ENCODE data around the gene S100A12. TPM values are rescaled to one million over a fixed set of nuclear protein-coding genes. Genes with fewer than 3 reads are reported as not detected.
"Not testable (repeated sequence)": the region's sequence is repeated elsewhere in the genome, so short reads cannot be mapped to it uniquely, and the experiment has no call there.

Gene S100A12
- total RNA-seq, 2 experiments from 2014 or later: not detected

DNA sequence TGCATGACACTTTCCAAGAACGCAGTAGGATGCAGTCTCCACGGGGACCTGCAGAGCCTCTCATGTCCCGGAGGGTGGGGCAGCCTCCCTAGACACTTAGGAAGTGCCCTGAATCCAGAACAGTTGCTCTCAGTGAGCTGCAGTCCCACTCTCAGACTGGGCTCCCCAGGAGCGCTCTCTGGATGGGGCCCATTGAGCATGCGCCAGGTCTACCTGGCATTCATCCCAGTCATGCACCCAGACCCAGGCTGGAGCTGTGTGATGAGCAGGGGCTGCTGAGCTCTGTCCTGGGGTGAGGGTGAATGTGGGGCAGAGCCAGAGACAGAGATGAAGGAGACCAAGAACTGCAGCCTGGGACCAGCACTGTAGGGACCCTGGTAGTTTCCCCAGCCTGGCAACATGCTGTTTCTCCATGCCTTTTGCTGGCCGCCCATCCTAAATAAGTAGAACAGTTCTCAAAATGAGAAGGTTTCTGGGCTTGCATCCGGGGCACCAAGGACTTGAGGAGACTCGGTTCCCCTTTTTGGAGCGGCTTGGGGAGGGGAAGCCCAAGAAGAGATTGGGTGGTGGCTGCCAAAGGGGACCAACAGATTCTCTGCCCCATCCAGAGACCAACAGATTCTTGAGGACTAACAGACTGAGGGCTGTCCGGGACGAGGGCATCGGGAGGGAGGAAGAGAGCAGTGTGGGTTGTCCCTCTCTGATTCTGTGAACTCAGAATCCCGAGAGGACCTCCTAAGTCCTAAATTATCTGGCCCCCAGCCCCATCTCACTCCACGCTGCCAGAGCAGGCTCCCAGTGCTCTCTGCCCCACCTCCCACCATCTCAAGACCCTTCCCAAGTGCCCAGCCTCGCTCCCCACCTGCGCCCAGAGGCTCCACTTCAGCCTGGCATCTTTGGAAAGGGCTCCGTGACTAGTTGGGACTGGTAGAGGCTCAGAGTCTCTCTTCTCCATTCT, 25.8 kb downstream of the S100A12 start:
- Mint-ChIP-seq H3K4me3 (no peak overlapping the region), H3K9me3 (no peaks in the 10 kb centered on the region), H3K4me1 (peaks cover 13% of the 10 kb centered on the region), H3K36me3 (ENCODE audit: low read depth) (no peaks in the 10 kb centered on the region), H3K27me3 (peaks cover 29% of the 10 kb centered on the region), H3K27ac (no peak overlapping the region)
- no peak for DNase-seq
- ChIA-PET CTCF (interaction anchor here (1.5 kb wide), 1 partner anchor 145 kb away, joined by 6 read pairs; no protein-coding TSS in a partner anchor), POLR2A (no interaction called here)

DNA sequence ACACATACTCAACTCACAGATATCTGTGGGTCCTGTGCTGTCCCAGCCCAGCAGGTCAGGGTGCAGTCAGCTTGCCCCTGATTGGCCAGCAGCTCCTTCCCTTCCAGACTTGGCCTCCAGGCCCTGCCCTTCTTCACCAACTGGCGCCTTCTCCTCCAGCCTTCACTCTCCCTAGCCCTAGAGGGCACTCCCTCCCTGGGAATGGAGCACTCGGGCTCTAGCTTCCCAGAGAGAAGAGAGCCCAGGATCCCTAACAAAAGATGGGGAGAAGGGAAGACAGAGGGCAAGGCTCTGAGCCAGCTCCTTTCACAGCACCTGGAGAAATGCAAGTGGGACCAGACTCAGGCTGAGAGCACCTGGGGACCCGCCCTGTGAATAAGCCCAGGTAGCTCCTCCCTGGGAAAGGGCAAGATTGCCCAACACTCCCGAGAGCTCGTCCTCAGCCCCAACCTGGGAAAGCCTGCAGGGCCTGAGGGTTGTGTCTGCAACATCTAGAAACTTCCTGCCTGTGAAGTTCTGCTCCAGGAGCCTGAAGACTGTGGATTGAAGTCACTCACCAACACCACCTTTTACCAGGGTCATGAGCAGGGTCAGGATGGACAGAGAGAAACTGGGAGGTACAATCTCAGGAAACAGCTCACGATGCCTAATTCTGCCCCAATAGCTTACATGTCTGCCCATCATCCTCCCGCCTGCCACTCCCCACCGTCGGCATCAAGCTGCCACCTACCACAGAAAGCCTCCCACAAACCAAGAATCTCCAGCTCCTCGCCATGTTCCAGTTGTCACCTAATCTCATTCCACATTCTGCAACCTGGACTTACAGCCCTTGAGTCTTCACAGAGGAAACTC, 26.7 kb downstream of the S100A12 start, which contains the start of gene PGLYRP4:
Gene PGLYRP4 (minus strand): TSS at position 331 of the 852 bp plus-strand sequence. CDS start 909 bp downstream, outside the sequence.
- H3K36me3 Mint-ChIP-seq (ENCODE audit: low read depth): no peaks in the 10 kb centered on the region
- peaks cover 17% of the 10 kb centered on the region for H3K4me1 Mint-ChIP-seq
- no peak within 1 kb of the TSS for H3K4me3 Mint-ChIP-seq
- ChIA-PET CTCF (interaction anchor here (1.5 kb wide), 1 partner anchor 146 kb away, joined by 6 read pairs; no protein-coding TSS in a partner anchor), POLR2A (no interaction called here)
- DNase-seq: no peak
- no peak within 1 kb of the TSS for H3K27ac Mint-ChIP-seq
- H3K27me3 Mint-ChIP-seq: peaks cover 29% of the 10 kb centered on the region
- H3K9me3 Mint-ChIP-seq: no peaks in the 10 kb centered on the region

DNA sequence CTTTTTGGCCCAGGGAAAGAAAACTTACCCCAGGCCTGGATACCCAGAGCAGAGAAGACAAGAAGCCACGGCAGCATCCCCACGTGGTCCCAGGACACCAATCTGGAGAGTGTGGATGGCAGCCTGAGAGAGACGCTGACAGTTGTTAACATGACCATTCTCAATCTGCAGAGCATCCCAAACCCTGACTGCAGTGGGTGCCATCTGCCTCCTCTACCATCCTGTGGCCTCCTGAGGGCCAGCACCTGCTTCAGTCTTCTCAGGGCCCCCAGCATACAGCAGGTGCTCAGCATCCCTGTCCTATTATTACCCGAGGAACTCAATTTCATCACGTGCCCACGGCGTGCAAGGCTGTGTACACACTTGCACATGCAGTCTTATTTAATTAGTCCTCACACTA, 27.6 kb downstream of the S100A12 start:
- DNase-seq: no peak
- CTCF ChIA-PET: no interaction called here

DNA sequence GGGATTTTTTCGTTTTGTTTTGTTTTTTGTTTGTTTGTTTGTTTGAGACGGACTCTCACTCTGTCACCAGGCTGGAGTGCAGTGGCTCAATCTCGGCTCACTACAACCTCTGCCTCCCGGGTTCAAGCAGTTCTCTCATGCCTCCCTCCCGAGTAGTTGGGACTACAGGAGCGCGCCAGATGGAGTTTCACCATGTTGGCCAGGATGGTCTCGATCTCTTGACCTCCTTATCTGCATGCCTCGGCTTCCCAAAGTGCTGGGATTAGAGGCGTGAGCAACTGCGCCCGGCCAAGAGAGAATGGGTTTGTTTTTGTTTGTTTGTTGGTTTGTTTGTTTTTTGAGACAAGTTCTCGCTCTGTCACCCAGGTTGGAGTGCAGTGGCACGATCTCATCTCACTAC, 28.4 kb downstream of the S100A12 start:
- H3K9me3 Mint-ChIP-seq; H3K27ac Mint-ChIP-seq; DNase-seq; POLR2A ChIA-PET; CTCF ChIA-PET; H3K36me3 Mint-ChIP-seq (ENCODE audit: low read depth); H3K4me3 Mint-ChIP-seq: not testable (repeated sequence)
- H3K4me1 Mint-ChIP-seq: peaks cover 20% of the 10 kb centered on the region
- H3K27me3 Mint-ChIP-seq: peaks cover 32% of the 10 kb centered on the region

More for the DNA sequence above, 27.6 kb downstream of the S100A12 start:
- Mint-ChIP-seq H3K36me3 (ENCODE audit: low read depth) (no peaks in the 10 kb centered on the region), H3K9me3 (no peaks in the 10 kb centered on the region), H3K27ac (no peak overlapping the region), H3K4me1 (peaks cover 20% of the 10 kb centered on the region), H3K27me3 (peaks cover 30% of the 10 kb centered on the region), H3K4me3 (no peak overlapping the region)
- POLR2A ChIA-PET: no interaction called here

DNA sequence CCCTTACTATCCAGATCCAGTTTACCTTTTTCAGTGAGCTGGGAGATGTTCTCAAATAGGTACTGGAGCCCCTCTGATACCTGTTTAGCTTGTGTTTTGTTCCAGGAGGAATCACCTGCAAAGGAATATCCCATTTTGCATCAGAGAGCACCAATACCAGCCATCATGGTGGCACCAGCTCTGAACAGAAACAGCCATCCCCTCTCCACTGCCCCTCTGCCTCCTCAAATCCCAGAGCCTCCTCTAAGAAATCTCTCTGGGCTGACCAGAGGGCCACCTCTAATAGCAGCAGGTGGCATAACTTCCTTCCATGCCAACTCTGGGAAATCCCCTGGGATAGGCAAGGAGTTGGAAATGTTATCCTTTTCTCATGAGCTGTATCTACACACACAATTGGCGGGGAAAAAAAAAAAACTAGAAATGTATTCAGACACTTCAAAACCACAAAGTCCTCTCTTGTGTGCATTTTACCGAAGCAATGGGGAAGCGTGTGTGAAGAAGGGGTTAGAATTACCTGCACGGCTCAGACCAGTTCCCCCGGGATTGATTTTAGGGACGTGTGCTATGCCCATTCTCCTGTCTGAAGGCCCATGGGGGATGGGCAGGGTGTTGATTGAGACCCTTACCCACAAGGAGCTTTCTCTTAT, 29.2 kb downstream of the S100A12 start:
- no peak for DNase-seq
- ChIA-PET CTCF (interaction anchor here (1.1 kb wide), 1 partner anchor 11 kb away, joined by 3 read pairs; no protein-coding TSS in a partner anchor), POLR2A (no interaction called here)
- Mint-ChIP-seq H3K27me3 (peaks cover 32% of the 10 kb centered on the region), H3K27ac (no peak overlapping the region), H3K4me3 (no peak overlapping the region), H3K9me3 (no peaks in the 10 kb centered on the region), H3K4me1 (peaks cover 20% of the 10 kb centered on the region), H3K36me3 (ENCODE audit: low read depth) (no peaks in the 10 kb centered on the region)

DNA sequence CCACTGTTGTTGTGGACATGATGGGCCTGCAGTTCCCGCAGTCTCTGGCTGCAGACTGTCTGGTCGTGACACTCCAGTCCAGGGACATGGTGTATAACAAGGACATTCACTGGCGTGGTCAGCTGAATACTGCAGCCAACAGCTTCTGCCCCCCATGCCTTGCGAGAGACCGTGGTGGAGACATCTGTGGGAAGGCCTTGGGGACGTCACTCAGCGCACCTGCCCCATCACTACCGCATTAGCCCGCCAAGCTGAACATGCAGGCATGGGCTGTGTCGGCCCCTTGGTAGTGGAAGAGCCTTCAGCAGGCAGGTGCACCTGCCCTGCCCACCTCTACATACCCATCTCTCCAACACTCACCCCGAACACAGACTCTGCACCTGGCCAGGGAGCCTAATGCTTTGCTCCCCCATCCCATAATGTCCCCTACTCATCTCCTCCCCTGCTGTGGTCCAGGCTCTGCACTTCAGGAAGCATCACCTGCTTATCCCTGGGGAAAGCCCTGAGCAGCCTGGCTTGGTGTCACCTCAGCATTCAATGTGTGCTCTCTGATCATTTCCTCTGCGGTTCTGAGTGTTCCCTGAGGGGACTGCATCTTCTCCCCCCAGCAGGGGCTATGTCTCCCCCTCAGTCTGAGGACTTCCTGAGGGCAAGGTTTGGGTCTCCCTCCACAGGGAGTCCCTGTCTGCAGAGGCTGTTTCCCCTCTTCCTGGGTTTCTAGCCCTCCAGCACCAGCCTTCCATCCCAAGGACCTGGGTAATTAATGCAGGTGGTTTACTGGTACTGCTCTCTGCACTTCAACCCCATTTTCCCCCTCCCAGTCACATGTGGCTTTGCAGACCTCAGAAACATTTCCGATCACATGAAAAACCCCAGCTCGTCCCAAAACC, 30.0 kb downstream of the S100A12 start:
- peaks cover 30% of the 10 kb centered on the region for H3K27me3 Mint-ChIP-seq
- DNase-seq: no peak
- no peak overlapping the region for H3K4me3 Mint-ChIP-seq
- H3K36me3 Mint-ChIP-seq (ENCODE audit: low read depth): no peaks in the 10 kb centered on the region
- H3K27ac Mint-ChIP-seq: no peak overlapping the region
- peaks cover 22% of the 10 kb centered on the region for H3K4me1 Mint-ChIP-seq
- no peaks in the 10 kb centered on the region for H3K9me3 Mint-ChIP-seq
- ChIA-PET POLR2A (no interaction called here), CTCF (interaction anchor here (1.1 kb wide), 1 partner anchor 10 kb away, joined by 3 read pairs; no protein-coding TSS in a partner anchor)

DNA sequence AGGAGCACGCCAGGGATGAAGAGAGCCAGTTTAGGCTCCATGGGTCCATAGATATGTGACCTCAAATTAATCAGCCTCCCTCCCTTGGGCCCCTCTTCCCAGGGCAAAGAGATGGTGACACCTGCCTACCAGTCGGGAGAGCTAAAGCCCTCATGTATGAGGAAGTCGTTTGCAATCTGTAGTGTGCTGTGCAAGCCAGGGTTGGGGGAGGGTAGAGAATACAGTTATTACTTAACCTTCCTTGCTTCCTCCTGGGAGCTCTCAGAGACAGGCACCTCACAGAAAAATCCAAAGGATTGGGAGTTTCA, 30.7 kb downstream of the S100A12 start:
- H3K4me3 Mint-ChIP-seq: no peak overlapping the region

DNA sequence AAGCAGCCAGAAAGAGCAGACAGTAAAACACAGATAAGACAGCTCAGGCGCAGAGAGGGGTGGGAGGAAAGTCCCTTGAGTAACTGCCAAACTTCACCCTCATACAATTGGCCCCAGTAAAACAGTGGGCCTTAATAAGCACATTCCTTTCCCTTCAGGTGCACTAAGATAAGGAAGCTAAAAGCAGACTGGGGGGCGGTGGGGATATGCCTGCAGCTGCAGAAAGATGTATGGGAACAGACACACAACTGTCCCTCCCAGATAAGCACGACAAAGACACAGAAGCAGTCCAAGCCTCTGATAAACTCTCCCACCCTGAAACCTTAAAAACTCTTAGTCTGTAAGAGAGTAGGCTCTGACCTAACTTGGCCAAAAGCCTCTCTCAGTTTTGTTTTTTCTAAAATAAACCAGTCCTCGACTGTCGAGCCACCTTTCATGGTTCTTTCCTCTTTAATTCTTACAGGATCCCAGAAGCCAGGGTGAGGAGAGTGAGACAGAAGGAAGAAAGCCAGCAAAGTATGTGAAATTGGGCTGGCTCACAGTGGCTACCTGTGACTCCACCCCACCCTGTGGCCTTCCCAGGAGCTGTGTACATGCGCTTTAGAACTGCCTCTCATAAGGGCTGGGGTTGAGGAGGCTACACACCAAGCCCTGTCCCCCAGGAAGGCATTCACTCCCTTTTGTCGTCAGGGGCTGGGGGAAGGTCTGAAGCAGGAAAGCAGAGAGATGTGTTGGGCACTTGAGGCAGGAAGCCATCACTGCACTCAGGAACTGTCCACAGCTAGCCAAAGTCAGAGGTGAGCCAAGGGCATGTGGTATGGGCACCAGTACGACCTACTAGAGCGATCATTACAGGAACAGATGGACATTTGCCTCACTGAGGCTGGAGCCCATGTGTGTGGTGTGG, 31.4 kb downstream of the S100A12 start:
- POLR2A ChIA-PET: no interaction called here
- no peaks in the 10 kb centered on the region for H3K9me3 Mint-ChIP-seq
- CTCF ChIA-PET: interaction anchor here (4.0 kb wide), 1 partner anchor 9 kb away, joined by 18 read pairs; no protein-coding TSS in a partner anchor
- H3K27me3 Mint-ChIP-seq: peaks cover 26% of the 10 kb centered on the region
- H3K27ac Mint-ChIP-seq: no peak overlapping the region
- DNase-seq: no peak
- H3K4me3 Mint-ChIP-seq: no peak overlapping the region
- no peaks in the 10 kb centered on the region for H3K36me3 Mint-ChIP-seq (ENCODE audit: low read depth)
- H3K4me1 Mint-ChIP-seq: peaks cover 29% of the 10 kb centered on the region

More for the DNA sequence above, 30.7 kb downstream of the S100A12 start:
- Mint-ChIP-seq H3K27me3 (peaks cover 28% of the 10 kb centered on the region), H3K27ac (no peak overlapping the region), H3K4me1 (peaks cover 28% of the 10 kb centered on the region), H3K9me3 (no peaks in the 10 kb centered on the region), H3K36me3 (ENCODE audit: low read depth) (no peaks in the 10 kb centered on the region)
- ChIA-PET CTCF (interaction anchor here (4.0 kb wide), 1 partner anchor 8 kb away, joined by 18 read pairs; no protein-coding TSS in a partner anchor), POLR2A (no interaction called here)
- no peak for DNase-seq

DNA sequence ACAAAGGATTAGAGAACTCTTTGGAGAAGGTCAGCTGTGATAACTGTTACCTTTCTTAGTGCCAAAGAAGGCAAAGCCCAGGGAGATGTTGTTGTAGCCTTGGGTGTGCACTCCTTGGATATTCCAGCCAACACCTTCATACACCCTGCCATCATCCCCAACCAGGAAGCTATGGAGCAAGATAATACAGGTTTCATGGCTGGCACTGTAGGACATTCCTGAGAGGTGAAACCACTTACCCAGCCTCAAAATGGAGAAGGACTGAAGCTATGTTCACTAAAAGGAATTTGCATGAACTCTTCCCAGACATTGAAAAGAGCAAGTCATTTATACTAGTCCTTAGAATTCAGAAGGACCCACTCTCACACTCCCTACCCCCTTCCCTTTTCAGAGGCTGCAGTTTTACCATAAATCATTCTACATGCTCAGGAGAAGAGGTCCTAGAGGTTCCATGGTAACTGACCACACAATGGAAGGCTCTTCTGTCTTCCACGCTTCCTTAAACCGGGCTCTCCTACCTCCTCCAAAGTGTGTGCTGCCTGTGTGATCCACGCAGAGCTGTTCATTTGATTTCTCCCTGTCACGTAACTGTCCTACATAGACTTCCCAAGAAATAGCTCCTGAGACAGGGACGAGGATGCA, 32.3 kb downstream of the S100A12 start:
- no peak overlapping the region for H3K4me3 Mint-ChIP-seq
- H3K36me3 Mint-ChIP-seq (ENCODE audit: low read depth): no peaks in the 10 kb centered on the region
- no peaks in the 10 kb centered on the region for H3K9me3 Mint-ChIP-seq
- peaks cover 29% of the 10 kb centered on the region for H3K4me1 Mint-ChIP-seq
- CTCF ChIA-PET: interaction anchor here (4.0 kb wide), 1 partner anchor 10 kb away, joined by 18 read pairs; no protein-coding TSS in a partner anchor
- no peak for DNase-seq
- H3K27ac Mint-ChIP-seq: no peak overlapping the region
- POLR2A ChIA-PET: no interaction called here
- H3K27me3 Mint-ChIP-seq: peaks cover 30% of the 10 kb centered on the region

DNA sequence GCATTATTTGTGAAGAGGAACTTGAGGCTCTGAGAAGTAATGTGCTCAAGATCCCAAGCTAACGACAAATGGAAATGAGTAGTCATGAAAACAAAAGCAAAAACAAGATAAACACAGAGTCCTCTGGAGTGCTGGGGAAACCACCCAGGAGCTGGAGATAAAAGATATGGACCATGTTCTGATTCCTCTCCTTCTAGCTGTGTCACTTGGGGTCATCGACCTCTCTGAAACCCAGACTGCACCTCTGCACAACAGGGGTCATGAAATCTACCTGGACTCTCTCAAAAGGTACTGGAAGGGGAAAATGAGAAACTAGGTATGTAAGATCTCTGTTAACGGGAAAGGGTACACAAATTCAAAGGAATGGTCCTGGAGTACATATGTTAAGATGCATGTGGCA, 33.2 kb downstream of the S100A12 start:
- ChIA-PET POLR2A (no interaction called here), CTCF (interaction anchor here (4.0 kb wide), 1 partner anchor 11 kb away, joined by 18 read pairs; no protein-coding TSS in a partner anchor)
- Mint-ChIP-seq H3K27me3 (peaks cover 29% of the 10 kb centered on the region), H3K4me1 (peaks cover 29% of the 10 kb centered on the region), H3K36me3 (ENCODE audit: low read depth) (no peaks in the 10 kb centered on the region), H3K27ac (no peak overlapping the region), H3K9me3 (no peaks in the 10 kb centered on the region), H3K4me3 (no peak overlapping the region)
- no peak for DNase-seq

DNA sequence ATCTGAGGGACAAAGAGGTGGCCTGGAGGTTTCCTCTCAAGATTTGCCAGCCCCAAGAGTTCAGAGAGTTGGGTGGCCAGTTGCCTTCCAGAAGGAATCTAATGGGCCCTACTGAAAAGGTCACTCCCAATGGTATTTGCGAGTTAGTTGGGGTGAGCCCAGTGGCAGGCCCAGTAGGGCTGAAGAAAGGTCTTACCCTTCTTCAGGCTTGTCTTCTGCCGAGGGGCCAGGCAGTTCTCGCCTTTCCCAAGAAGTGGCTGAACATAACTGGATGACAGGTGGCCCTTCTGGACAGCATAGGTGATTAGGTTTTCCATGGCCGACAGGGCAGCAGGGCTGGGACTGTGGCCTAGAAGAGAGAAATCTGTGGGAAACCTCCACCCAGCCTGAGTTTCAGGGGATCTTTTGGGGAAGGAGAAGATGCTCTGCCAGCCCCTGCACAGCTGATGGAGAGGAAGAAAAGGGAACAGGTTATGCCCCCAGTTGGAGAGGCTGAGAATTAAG, 33.9 kb downstream of the S100A12 start:
- peaks cover 26% of the 10 kb centered on the region for H3K4me1 Mint-ChIP-seq
- DNase-seq: no peak
- CTCF ChIA-PET: interaction anchor here (4.0 kb wide), 1 partner anchor 11 kb away, joined by 18 read pairs; no protein-coding TSS in a partner anchor

More for the DNA sequence above, 33.9 kb downstream of the S100A12 start:
- H3K27me3 Mint-ChIP-seq: peaks cover 27% of the 10 kb centered on the region
- H3K27ac Mint-ChIP-seq: no peak overlapping the region
- no peaks in the 10 kb centered on the region for H3K36me3 Mint-ChIP-seq (ENCODE audit: low read depth)
- no peaks in the 10 kb centered on the region for H3K9me3 Mint-ChIP-seq
- no peak overlapping the region for H3K4me3 Mint-ChIP-seq
- POLR2A ChIA-PET: no interaction called here

All from activated CD4-positive, alpha-beta memory T cell treated with anti-CD3 and anti-CD28 coated beads, Interleukin-2, amount 10 ng/mL, durations not matched to agents 7 days and 5 days (primary cell).